HG02763 (cell line): ENCODE results near the gene SEMA4C.

Experiments
- ATAC-seq: cut with Tn5 transposase; IDR thresholded peaks from one replicate; pipeline ENCODE4 v1.9.1; 2021; ENCODE audit warnings: mild to moderate bottlenecking, moderate library complexity; ENCODE audit not compliant: unreplicated experiment

The SEMA4C gene

GRCh38 chr2:96846825-96847224 is 23.1 kb downstream of the SEMA4C start:
- no peak for ATAC-seq

- no peak for ATAC-seq
These were observed 25.5 kb downstream of the SEMA4C start for GRCh38 chr2:96844405-96844808.

- no peak for ATAC-seq
These were observed 26.2 kb downstream of the SEMA4C start, which contains the start of gene ANKRD23 for GRCh38 chr2:96843538-96844268. Gene ANKRD23, minus strand, starts transcription at chr2:96844021. Its CDS starts 29 bp downstream, at chr2:96843992.

- ATAC-seq, result no peak
These were observed 27.3 kb downstream of the SEMA4C start for GRCh38 chr2:96842600-96842999.

- ATAC-seq, result no peak
These were observed 28.0 kb downstream of the SEMA4C start for GRCh38 chr2:96841701-96842495.

GRCh38 chr2:96839875-96840850 is 29.7 kb downstream of the SEMA4C start:
- no peak for ATAC-seq

GRCh38 chr2:96839293-96839874 is 30.5 kb downstream of the SEMA4C start:
- ATAC-seq, result peak; percentile 54

GRCh38 chr2:96838345-96839292 is 31.3 kb downstream of the SEMA4C start:
- ATAC-seq, result peak; percentile 7

- ATAC-seq, result no peak
These were observed 32.3 kb downstream of the SEMA4C start for GRCh38 chr2:96837575-96837974.

GRCh38 chr2:96835830-96836229 is 34.0 kb downstream of the SEMA4C start:
- ATAC-seq, result no peak

GRCh38 chr2:96832754-96833507 is 36.9 kb downstream of the SEMA4C start:
- no peak for ATAC-seq

- no peak for ATAC-seq
These were observed 37.5 kb downstream of the SEMA4C start for GRCh38 chr2:96832408-96832753.

- ATAC-seq, result no peak
These were observed 38.2 kb downstream of the SEMA4C start for GRCh38 chr2:96831679-96832078.

GRCh38 chr2:96830044-96830562 is 39.8 kb downstream of the SEMA4C start:
- no peak for ATAC-seq

- ATAC-seq, result no peak
These were observed 41.0 kb downstream of the SEMA4C start for GRCh38 chr2:96828874-96829273.

- no peak for ATAC-seq
These were observed 41.4 kb downstream of the SEMA4C start for GRCh38 chr2:96828436-96828835.

GRCh38 chr2:96826546-96827278 is 43.2 kb downstream of the SEMA4C start:
- ATAC-seq, result no peak

- ATAC-seq, result no peak
These were observed 44.8 kb downstream of the SEMA4C start for GRCh38 chr2:96825057-96825456.
